Mononuclear cell (primary cell): ENCODE measurements around the gene VSIR. TPM values are rescaled to one million over a fixed set of nuclear protein-coding genes. Genes with fewer than 3 reads are reported as not detected.

Source experiments
- H3K27me3 ChIP-seq: 2 replicates; pipeline ENCODE4 v1.6.0; 2011; ENCODE audit warnings: low read length, control low read depth; ENCODE audit not compliant: insufficient read depth
- H3K4me1 ChIP-seq: 2 replicates; pipeline ENCODE4 v1.5.1; 2011; ENCODE audit warnings: mild to moderate bottlenecking, low read length, control low read depth; ENCODE audit not compliant: insufficient read depth
- H3K4me3 ChIP-seq: 2 replicates; pipeline ENCODE4 v1.5.1; 2011; ENCODE audit warnings: mild to moderate bottlenecking, low read length, moderate library complexity
- H3K9me3 ChIP-seq: 2 replicates; pipeline ENCODE4 v1.5.1; 2011; ENCODE audit warnings: low read depth, mild to moderate bottlenecking, control low read depth, low read length
- total RNA-seq: library from RNA; depleted of rRNA; stranded (reverse); fragments of >200 nt; gene quantifications from one replicate; pipeline ENCODE4 v1.2.3, GENCODE V29; 2012

The VSIR gene
- total RNA-seq, 1 donor: 240 TPM

DNA sequence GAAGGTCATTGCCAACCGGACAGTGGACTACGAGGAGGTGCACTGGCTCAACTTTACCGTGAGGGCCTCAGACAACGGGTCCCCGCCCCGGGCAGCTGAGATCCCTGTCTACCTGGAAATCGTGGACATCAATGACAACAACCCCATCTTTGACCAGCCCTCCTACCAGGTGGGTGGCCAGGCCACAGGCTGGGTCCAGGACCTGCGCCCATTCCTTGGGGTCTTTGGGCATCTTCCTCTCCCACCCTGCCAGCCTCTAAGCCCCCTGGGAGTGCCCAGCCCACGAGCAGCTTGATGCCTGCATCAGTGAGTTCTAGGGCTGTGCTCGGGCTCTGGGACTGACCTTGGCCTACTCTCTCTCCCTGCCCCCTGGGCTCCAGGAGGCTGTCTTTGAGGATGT is 25.8 kb upstream of the VSIR start:
- Histone ChIP-seq H3K9me3 (no peaks in the 10 kb centered on the region), H3K4me1 (peaks cover 38% of the 10 kb centered on the region), H3K4me3 (no peak overlapping the region), H3K27me3 (no peaks in the 10 kb centered on the region)

DNA sequence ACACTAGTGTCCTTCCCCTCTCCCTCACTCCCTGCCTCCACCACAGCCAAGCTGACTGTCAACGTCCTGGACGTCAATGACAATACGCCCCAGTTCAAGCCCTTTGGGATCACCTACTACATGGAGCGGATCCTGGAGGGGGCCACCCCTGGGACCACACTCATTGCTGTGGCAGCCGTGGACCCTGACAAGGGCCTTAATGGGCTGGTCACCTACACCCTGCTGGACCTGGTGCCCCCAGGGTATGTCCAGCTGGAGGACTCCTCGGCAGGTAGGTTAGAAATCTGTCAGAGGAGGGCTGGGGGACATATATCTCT is 24.9 kb upstream of the VSIR start:
- Histone ChIP-seq H3K9me3 (no peaks in the 10 kb centered on the region), H3K4me1 (peaks cover 30% of the 10 kb centered on the region), H3K4me3 (no peak overlapping the region), H3K27me3 (no peaks in the 10 kb centered on the region)

DNA sequence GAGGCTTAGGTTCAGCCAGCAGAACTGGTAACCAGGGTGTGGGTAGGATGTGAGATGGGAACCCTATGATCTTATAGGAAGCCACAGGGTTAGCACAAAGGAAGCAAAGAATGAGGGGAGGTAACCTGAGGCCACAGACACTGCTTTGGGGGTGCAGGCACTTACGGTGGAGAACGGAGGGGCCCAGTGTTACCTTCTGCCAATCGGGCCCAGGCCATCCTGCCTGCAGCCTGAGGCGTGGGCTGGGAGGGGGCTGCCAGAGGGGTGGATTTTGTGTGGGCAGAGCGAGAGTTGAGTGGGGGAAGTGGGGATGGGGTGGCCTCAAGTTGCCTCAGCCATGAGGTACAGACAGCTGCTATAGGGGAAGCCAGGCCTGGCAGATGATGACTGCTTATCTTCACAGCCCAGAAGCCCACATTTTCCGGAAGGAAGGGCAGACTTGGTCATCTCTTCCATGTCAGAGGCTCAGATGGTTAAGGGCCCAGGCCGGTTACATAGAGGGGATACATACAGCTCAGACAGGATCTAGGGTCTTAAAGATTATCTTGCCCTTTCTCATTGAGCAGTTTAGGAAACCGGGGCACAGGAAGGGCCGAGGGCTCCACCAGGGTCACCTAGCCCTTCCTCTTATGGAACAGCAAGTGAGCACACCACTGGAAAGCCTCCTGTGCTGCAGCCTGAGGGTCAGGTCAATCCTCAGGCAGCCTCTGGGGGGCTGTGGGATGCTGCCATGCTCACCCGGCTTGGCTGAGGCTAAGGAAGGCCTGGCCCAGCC is 24.4 kb upstream of the VSIR start:
- Histone ChIP-seq H3K4me1 (peaks cover 28% of the 10 kb centered on the region), H3K4me3 (no peak overlapping the region)

DNA sequence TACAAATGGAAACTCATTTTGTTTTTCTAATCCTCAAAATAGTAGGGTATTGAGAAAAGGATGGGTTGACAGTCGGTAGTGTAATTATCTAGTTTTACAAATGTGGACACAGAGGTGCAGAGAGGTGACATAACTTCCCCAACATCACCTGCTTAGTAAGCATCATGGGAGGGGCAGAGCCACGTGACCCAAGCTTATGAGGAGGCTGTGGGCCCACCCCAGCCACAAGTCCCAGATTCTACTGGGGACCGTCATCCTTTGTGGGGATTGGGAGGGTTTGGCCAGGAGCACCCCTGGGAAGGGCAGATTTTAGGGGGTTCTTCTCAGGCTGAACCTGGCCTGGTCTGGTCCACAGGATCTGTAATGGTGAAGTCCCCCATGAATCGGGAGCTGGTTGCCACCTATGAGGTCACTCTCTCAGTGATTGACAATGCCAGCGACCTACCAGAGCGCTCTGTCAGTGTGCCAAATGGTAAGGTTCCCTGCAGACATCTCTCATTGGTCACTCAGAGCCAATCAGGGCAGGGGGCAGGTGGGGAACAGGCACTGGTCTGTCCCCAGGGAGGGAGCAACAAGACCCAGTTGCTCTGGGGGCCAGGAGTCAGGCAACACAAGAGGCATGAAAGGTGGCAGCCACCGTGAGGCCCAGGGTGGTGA is 23.6 kb upstream of the VSIR start:
- no peaks in the 10 kb centered on the region for H3K27me3 ChIP-seq
- no peaks in the 10 kb centered on the region for H3K9me3 ChIP-seq
- no peak overlapping the region for H3K4me3 ChIP-seq
- peaks cover 25% of the 10 kb centered on the region for H3K4me1 ChIP-seq

More for the DNA sequence above, 24.4 kb upstream of the VSIR start:
- Histone ChIP-seq H3K9me3 (no peaks in the 10 kb centered on the region), H3K27me3 (no peaks in the 10 kb centered on the region)

DNA sequence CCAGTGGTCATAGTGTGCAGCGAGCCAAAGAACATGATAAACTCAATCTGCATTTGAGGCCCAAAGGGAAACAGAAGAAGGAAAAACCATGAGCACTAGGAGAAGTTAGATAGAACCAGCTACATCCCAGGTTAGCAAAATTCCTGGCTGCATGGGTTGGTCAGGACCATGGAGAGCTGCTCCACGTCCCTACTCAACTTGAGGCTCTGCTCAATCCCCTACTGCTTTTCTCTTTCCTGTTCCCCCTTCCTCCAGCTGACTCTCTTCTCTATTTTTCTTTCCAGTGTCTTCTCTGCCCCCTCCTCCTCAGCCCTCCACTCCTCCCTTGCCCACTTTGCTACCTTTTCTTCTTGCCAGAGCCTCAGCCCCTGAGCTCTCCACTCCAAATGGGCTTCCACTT is 21.9 kb upstream of the VSIR start:
- peaks cover 25% of the 10 kb centered on the region for H3K4me1 ChIP-seq
- no peak overlapping the region for H3K4me3 ChIP-seq
- no peaks in the 10 kb centered on the region for H3K9me3 ChIP-seq
- H3K27me3 ChIP-seq: no peaks in the 10 kb centered on the region

DNA sequence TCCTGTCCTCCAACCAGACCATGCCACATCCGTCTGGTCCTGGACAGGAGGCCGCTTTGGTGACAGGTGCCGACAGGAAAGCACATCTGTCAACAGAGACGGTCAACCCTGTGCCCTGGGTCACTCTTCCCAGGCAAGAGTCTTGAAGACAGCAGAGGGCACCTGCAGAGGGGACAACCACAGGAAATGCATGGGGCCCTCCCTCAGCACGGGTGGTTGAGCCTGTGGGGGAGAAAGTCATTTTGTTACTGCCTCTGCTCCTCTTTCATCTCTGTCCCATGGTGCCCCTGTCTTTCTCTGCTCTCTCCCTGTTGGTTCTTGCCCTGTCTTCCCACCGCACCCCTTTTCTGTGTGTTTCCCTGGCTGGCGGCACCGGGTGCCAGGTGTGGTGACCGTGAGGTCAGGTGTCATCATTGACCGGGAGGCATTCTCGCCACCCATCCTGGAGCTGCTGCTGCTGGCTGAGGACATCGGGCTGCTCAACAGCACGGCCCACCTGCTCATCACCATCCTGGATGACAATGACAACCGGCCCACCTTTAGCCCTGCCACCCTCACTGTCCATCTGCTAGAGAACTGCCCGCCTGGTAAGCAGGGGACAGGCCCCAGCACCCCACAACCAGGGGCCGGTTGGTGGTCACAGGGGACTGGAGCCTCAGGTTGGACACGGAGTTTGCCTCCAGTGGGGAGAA is 17.6 kb upstream of the VSIR start:
- Histone ChIP-seq H3K9me3 (no peaks in the 10 kb centered on the region), H3K4me3 (no peak overlapping the region), H3K27me3 (no peaks in the 10 kb centered on the region), H3K4me1 (peaks cover 7% of the 10 kb centered on the region)

DNA sequence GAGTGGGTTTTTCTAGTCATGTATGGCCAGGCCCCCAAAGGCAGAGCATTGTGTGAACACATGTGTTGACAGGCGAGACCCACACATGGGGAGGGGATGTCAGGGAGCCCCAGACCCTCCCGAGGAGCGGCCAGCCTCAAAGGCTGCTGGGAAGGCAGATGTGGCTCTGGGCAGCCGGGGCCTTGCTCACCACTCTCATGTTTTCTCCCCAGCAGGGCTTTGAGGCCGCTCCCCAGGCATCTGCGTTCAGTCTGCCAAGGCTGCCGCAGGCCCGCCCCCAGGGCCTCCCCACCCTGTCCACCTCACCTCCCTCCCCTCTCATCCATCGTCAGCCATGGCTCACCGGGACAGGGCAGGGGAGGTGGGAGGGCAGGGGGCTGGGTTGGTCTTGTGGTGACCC is 16.6 kb upstream of the VSIR start:
- Histone ChIP-seq H3K9me3 (no peaks in the 10 kb centered on the region), H3K4me1 (peaks cover 7% of the 10 kb centered on the region), H3K4me3 (no peak overlapping the region), H3K27me3 (no peaks in the 10 kb centered on the region)

DNA sequence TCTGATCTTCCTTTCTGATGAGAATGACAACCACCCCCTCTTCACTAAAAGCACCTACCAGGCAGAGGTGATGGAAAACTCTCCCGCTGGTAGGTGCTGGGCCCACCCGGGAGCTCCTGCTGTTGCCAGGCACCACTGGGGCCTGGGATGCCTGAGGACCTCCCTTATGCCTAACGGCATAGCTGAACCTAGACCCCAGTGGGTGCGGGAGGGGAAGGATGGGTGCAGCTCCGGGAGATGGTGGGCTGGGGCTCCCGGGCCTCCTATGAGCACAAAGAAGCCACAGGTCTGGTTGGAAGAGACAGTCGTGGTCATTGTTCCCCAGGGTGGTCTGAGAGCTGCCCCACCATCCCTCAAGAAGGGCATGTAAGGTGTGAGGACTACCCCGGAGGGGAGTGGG is 15.6 kb upstream of the VSIR start:
- H3K4me1 ChIP-seq: peaks cover 8% of the 10 kb centered on the region
- H3K27me3 ChIP-seq: no peaks in the 10 kb centered on the region

DNA sequence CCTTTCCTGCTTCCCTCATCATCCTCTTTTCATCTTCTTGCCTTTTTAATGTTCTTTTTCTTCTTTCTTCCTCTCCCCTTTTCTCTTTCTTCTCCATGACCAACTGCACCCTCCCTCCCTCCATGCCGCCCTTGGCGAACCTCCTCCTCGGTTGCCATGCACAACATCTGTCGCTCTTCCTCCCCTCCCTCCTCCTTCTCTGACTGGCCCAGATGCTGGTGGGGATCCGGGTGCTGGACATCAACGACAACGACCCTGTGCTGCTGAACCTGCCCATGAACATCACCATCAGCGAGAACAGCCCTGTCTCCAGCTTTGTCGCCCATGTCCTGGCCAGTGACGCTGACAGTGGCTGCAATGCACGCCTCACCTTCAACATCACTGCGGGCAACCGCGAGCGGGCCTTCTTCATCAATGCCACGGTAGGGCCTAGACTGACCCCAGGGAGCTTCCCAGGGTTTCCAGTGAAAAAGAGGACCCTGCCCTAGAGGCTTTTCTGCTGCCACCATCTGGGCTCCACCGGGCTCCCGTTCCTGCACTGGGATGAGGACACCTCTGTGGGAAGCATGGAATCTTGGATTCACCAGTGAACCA is 11.5 kb upstream of the VSIR start:
- Histone ChIP-seq H3K4me1 (peaks cover 36% of the 10 kb centered on the region), H3K9me3 (no peaks in the 10 kb centered on the region), H3K27me3 (no peaks in the 10 kb centered on the region), H3K4me3 (no peak overlapping the region)

More for the DNA sequence above, 15.6 kb upstream of the VSIR start:
- Histone ChIP-seq H3K9me3 (no peaks in the 10 kb centered on the region), H3K4me3 (no peak overlapping the region)

DNA sequence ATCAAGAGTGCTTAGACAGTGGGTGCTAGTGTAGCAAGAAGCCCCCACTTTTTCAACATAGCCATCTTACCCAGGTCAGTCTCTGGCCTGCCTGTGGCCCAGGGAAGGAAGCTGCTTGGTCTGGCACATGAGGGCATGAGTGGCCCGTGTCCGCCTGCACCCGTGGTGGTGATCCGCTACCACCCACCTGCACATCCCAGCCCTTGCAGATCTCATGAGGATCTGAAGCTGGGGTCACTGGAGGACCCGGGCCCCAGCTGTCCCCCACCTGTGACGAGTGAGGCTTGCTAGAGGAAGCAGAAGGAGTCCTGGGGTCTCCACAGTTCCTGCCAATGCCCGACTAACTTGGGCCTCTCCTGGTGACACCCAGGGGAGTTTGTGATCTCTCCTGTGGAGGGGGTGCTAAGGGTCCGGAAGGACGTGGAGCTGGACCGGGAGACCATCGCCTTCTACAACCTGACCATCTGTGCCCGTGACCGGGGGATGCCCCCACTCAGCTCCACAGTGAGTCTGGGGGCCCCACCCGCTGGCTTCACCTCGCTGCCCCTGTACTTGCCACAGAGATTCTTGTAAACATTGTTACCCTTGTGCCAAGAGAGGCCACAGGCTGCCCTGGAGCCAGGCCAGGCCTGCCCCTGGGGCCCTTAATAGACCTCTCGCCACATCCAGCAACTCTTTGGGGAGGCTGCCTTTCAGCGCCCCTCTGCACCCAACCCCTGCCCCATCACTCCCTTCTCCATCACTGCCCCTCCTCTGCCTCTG is 10.8 kb upstream of the VSIR start:
- H3K4me1 ChIP-seq: peaks cover 40% of the 10 kb centered on the region
- H3K4me3 ChIP-seq: no peak overlapping the region
- H3K27me3 ChIP-seq: no peaks in the 10 kb centered on the region
- H3K9me3 ChIP-seq: no peaks in the 10 kb centered on the region

DNA sequence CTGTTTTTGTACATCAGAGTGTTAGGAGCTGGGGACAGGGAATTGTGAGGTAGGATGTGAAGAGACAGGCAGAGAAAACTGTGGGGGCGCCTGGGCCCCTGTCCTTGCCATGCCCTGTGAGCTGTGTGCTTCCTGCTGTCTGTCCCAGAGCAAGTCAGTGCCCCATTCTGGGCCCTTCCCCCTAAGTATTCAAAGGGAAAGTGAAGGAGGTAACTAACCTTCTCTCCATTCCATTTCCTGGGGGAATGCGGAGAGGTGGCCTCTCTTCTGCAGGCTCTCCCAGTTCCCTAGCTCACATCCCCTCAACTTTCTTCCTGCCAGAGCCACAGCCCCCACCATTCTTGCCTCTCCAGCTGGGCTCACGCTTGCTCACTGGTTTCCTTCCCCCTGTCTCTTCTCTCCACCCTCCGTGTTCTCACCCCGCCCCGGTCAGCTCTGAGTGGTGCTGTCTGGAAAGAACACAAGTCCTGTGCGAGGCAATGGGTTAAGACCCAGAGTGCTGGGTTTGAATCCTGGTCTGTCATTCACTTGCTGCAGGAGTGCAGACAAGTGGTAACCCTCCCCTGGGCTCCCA is 9.7 kb upstream of the VSIR start:
- H3K4me3 ChIP-seq: no peak overlapping the region
- peaks cover 51% of the 10 kb centered on the region for H3K4me1 ChIP-seq
- no peaks in the 10 kb centered on the region for H3K9me3 ChIP-seq
- H3K27me3 ChIP-seq: no peaks in the 10 kb centered on the region

DNA sequence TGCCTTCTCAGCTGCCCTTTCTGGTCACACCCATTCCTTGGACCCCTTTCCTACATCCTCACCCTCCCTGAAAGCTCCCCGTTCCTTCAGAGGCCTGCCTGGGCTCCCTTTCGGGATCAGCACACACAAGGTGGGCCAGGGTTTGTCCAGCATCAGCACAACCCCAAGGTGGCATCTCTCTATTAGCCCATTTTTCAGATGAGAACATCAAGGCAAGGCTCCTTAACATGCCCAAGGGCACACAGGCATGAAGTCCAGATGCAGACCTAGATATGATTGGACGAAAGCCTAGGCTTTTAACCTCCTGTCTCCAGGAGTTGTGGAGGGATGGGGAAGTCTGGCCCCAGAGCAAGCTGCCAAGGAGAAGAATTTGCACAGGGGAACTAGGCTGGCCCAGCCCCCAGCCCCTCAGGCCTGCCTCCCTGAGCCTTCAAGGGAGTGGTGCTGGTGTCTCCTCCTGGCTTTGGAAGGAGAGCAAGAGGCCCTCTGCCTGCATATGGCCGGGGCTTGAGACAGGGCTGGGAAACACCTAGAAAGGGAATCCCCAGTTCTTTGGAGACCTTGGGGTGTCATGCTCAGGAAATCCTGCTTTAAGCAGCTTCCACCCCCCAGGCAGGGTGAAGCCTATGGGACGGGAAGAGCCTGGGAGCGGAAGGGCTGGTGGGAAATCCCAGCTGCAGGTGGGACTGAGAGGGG is 9.0 kb upstream of the VSIR start:
- Histone ChIP-seq H3K4me1 (peaks cover 58% of the 10 kb centered on the region), H3K9me3 (no peaks in the 10 kb centered on the region), H3K4me3 (no peak overlapping the region), H3K27me3 (no peaks in the 10 kb centered on the region)

DNA sequence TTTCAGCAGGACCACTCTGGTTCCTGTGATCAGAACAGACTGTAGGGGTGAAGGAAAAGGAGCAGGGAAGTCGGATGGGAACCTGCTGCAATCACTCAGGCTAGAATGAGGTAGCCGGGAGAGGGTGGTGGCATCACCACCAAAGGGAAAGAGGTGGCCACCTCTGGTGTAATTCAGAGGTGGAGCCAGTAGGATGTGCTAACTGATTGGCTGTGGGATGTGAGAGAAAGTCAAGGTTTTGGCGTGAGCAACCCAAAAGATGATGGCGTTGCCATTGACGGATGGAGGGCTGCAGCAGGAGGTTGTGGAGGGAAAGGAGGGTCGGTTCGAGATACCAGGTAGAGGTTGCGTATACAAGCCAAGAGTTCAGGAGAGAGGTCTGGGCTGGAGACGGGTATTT is 7.4 kb upstream of the VSIR start:
- Histone ChIP-seq H3K27me3 (no peaks in the 10 kb centered on the region), H3K4me1 (peaks cover 74% of the 10 kb centered on the region), H3K4me3 (no peak overlapping the region), H3K9me3 (no peaks in the 10 kb centered on the region)

DNA sequence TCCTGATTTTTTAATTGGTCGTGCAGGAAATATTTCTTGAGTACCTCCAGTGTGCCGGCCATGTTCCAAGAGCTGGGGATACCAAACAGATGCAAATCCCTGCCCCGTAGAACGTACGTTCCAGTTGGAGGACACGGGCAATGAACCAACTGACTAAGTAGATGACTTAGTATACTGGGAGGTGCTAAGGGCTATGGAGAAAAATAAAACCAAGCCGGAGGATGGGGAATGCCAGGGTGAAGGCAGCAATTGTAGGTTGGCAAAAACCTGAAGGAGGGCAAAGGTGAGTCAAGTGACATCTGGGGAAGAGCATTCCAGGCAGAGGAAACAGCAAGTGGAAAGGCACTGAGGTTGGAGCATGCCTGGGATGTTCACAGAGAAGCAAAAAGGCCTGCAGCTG is 6.8 kb upstream of the VSIR start:
- no peak overlapping the region for H3K4me3 ChIP-seq
- H3K27me3 ChIP-seq: no peaks in the 10 kb centered on the region
- no peaks in the 10 kb centered on the region for H3K9me3 ChIP-seq
- peaks cover 80% of the 10 kb centered on the region for H3K4me1 ChIP-seq
